GM18873 (cell line): Measurements from ENCODE around the gene CYP46A1.

Source experiments
- ATAC-seq: cut with Tn5 transposase; IDR thresholded peaks from one replicate; pipeline ENCODE4 v1.9.1; 2021; ENCODE audit warnings: mild to moderate bottlenecking, moderate library complexity, moderate number of reproducible peaks; ENCODE audit not compliant: unreplicated experiment, low FRiP score

The CYP46A1 gene

GRCh38 chr14:99727096-99727870 lies 43.2 kb downstream of the CYP46A1 start:
- ATAC-seq, result no peak

- ATAC-seq, result no peak
Observed at GRCh38 chr14:99728231-99728920, 44.3 kb downstream of the CYP46A1 start.

GRCh38 chr14:99728981-99729451 lies 44.9 kb downstream of the CYP46A1 start:
- ATAC-seq, result no peak

GRCh38 chr14:99729991-99730875 lies 46.1 kb downstream of the CYP46A1 start:
- ATAC-seq, result no peak

- ATAC-seq, result no peak
Observed at GRCh38 chr14:99730876-99731546, 46.9 kb downstream of the CYP46A1 start.

- no peak for ATAC-seq
Observed at GRCh38 chr14:99731547-99732435, 47.7 kb downstream of the CYP46A1 start.

GRCh38 chr14:99732436-99733210 lies 48.5 kb downstream of the CYP46A1 start:
- ATAC-seq, result no peak

GRCh38 chr14:99733211-99733539 lies 49.1 kb downstream of the CYP46A1 start:
- ATAC-seq, result no peak

DNA sequence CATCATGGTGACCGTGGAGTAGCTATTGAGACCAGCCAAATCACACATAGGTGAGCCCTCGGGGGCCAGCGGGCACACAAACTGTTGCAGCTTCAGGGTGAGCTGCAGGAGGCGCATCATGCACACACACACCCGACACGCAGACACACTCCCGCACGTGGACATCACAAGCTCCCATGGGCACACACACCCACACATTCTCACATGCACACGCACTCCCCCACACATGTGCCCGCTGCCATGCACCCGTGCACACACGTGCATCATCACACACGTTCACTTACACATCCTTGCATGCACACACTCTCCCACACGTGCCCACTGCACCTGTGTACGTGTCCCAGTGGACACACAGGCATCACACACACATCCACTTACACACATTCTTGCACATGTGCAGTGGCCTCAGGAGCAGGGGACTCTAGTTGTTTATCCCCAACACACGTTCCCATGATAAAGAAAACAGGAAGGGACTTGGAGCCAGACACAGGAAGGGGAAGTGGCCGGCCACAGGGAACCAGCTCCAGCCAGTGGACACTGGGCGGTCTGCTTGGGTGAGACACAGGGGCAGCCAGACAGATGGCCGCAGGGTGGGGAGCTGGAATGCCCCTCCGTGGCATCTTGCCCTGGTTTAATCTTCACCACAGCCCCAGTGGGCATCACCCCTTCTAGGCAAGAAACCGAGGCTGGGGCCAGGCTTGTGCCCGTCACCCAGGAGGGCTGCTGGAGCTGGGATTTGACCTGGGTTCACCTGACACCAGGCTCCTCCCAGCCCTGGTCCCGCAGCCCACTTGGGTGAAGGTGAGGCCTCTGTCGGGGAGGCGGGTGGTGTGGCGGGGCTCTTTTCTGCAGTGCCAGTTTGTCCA lies 49.7 kb downstream of the CYP46A1 start:
- no peak for ATAC-seq

GRCh38 chr14:99734406-99735051 lies 50.4 kb downstream of the CYP46A1 start:
- no peak for ATAC-seq

- no peak for ATAC-seq
Observed at GRCh38 chr14:99735189-99736135, 51.4 kb downstream of the CYP46A1 start.

GRCh38 chr14:99736603-99737371 lies 52.7 kb downstream of the CYP46A1 start:
- ATAC-seq, result no peak

DNA sequence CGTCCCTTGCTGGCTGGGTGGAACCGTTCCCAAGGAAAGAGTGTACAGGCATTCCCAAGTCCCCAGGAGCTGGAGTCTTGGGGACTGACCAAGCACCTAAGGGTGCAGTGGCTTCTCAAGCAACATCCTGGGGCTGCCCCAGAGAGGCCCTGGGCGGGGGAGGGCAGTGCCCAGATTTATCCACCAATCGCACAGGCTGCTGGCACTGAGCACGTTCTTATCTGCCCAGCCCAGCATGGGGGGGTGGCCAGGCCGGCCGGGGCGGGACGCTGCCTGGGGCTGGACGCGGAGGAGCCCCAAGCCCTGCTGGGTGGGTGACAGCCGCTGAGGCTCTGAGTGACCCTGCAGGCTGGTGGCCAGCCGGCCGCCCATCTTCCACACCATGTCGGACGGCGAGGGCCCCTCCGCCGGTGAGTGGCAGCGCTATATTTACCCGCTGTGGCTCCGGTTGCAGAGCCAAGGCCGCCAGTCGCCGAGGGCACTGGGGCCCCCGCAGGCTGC lies 53.4 kb downstream of the CYP46A1 start:
- ATAC-seq, result no peak

DNA sequence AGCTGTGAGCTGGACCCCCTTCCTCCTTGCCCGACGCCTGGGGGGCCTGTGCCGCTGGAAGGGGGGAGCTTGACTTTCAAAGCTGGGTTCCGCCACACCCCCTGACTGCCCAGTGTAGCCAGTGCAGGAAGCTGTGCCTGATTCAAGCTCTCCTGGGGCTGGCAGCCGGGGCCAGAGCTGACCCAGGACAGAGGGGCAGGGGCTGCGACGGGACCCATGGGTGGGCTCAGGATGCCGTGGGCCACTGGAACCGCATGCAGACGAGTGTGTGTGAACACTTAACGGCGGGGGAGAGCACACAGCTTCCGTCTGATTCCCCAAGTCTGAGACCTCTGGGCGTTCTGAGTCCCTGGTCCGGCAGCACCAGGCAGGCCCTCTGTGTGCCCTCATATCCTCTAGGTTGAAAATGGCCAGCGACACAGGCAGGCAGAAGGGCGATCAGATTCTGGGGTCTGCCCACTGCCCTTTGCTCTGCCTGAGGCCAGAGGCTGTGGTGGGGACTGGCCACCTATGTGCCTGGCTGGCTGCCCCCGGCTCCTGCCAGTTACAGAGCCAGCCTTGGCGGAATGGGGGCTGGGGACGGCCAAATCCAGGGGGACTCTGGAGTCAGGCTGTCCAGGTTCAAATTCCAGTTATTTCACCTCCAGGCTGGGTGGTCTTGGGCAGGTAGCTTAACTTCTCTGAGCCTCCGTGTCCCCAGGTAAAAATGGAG lies 54.0 kb downstream of the CYP46A1 start:
- no peak for ATAC-seq

DNA sequence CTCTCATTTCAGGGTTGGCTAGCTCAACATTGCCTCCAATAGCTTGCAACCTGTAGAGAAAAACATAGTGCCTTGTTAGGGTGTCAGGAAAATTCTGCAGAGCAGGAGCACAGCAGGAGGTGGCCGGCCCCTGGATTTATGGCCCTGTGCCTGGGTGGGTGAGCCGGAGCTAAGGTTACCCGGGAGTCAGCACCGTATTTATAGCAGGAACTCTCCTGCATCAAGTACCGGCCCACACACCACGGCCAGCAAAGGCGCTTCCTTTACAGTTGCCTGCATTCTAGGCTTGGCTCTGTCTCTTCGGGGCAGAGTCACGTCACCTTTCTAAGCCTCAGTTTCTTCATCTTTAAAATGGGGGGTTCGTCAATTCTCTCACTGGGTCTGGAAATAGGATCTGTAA lies 56.3 kb downstream of the CYP46A1 start:
- ATAC-seq, result no peak
